Measurements from ENCODE around the gene IRF4. TPM values are rescaled to one million over a fixed set of nuclear protein-coding genes. Genes with fewer than 3 reads are reported as not detected.

The IRF4 gene
- total and polyA plus RNA-seq, 8 donors, result 0.27 to 7.0 (median 0.36) TPM

Other genes with a start within 250 kb of the IRF4 start
- gene DUSP22, start 99.3 kb upstream of the IRF4 start, total RNA-seq, result 10 to 100 TPM; 47.0 to 48.8 TPM
- gene DUSP22, start 99.3 kb upstream of the IRF4 start, polyA plus RNA-seq (ENCODE audit: insufficient read length in 6 of 6), result 10 to 100 TPM; 27.3 to 37.0 (median 31.8) TPM

Data from left lung (tissue), 8 donors.